ENCODE results near the gene GNG7. TPM values are rescaled to one million over a fixed set of nuclear protein-coding genes. Genes with fewer than 3 reads are reported as not detected.
"Not testable (repeated sequence)": the region's sequence is repeated elsewhere in the genome, so short reads cannot be mapped to it uniquely, and the experiment has no call there.

Gene GNG7
- total RNA-seq, 2 experiments from 2014 or later: 0.25 to 0.40 TPM

DNA sequence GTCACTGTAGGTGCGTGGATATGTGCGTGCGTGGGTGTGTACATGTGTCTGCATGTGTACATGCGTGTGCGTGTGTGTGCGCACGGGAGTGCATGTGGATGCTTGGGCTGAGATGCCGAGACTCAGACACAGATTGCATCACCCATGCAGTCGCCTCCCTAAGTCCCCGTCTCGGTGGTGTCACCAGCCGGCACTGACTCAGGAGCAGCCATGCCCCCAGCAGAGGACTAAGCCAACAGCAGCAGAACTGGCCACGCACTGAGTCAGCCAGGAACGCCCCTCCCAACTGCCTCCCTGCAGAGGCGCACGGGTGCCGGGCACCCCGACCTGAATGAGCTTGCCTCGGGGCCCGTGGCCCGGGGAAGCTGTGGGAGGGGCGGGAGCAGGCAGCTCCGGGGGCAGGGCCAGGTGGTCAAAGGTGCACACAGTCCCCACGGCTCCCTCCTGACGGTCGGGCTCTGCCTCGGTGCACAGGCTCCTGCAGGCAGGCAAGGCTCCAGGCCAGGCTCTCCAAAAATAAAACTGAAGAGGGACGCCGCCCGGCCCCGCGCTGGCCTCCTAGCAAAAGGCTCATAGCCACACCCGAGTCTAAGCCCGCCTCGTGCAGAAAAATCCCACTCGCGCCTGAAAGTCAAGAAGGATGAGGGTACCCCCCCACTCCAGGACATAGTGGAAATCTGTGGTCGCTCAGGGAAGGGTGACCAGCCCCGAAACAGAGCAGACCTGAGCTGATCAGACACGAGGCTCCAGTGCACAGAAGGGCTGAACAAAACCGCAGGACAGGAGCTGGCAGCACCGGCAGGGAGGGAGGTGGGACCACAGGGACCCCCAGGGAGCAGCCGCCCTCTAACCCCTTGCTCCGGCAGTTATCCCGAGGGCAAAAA, 177.4 kb downstream of the GNG7 start:
- DNase-seq: no peak
- Mint-ChIP-seq H3K27me3 (no peaks in the 10 kb centered on the region), H3K36me3 (ENCODE audit: low read depth) (no peaks in the 10 kb centered on the region), H3K4me1 (no peaks in the 10 kb centered on the region), H3K4me3 (no peak overlapping the region), H3K27ac (no peak overlapping the region), H3K9me3 (peaks cover 3% of the 10 kb centered on the region)
- POLR2A ChIA-PET: no interaction called here
- CTCF ChIA-PET: no interaction called here

DNA sequence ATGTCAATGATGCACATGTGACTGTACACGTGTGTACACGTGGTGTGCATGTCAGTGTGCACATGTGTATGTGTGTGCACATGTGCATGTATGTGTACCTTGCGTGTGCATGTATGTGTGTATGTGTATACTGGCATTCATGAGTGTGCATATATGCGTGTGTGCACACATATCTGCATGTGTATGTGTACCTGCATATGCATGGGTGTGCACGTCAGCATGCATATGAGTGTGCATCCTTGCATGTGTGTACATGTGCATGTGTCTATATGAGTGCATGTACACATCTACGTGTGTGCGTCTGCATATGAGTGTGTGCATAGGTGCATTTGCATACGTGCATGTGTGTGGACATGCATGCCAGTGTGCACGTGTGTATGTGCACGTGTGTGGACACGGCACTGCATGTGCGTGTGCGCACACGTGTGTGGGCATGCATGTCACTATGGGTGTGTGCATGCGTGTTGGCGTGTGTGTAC, 178.1 kb downstream of the GNG7 start:
- DNase-seq: no peak
- H3K27ac Mint-ChIP-seq: no peak overlapping the region
- H3K36me3 Mint-ChIP-seq (ENCODE audit: low read depth): no peaks in the 10 kb centered on the region
- POLR2A ChIA-PET: no interaction called here
- peaks cover 3% of the 10 kb centered on the region for H3K9me3 Mint-ChIP-seq
- H3K27me3 Mint-ChIP-seq: no peaks in the 10 kb centered on the region
- H3K4me3 Mint-ChIP-seq: no peak overlapping the region
- CTCF ChIA-PET: no interaction called here
- no peaks in the 10 kb centered on the region for H3K4me1 Mint-ChIP-seq

DNA sequence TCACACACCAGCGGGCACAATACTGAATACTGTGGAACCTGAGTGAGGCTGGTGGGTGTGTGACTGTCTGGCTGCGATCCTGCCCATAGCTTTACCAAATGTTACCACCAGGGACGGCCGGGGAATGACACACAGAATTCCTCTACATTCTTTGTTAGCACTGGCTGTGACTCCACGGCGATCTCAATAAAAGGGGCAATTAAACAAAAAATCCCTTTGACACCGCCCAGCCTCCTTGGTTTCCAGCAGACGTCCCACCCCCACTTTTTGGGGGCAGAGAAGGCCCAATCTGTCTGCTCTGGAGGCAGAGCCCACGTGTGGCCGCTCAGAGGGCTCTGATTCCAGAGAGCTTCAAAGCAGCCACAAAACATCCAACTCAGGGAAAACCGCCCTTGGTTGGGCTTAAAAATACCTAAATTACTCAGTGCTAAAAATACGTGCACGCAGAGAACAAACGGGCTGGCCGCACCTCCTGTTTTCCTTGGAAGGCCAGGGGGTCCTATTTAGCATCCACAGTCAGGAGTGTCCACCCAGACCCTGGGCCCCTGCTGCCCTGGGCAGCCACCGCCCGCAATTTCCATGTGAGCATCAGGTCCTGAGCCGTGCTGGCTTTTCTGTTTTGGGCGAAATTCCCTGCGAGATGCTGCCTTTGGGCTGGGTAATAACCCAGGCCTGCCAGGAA, 178.7 kb downstream of the GNG7 start:
- H3K36me3 Mint-ChIP-seq (ENCODE audit: low read depth): no peaks in the 10 kb centered on the region
- H3K27me3 Mint-ChIP-seq: no peaks in the 10 kb centered on the region
- no peak for DNase-seq
- ChIA-PET POLR2A (no interaction called here), CTCF (no interaction called here)
- no peak overlapping the region for H3K27ac Mint-ChIP-seq
- H3K9me3 Mint-ChIP-seq: peaks cover 3% of the 10 kb centered on the region
- no peaks in the 10 kb centered on the region for H3K4me1 Mint-ChIP-seq
- no peak overlapping the region for H3K4me3 Mint-ChIP-seq

DNA sequence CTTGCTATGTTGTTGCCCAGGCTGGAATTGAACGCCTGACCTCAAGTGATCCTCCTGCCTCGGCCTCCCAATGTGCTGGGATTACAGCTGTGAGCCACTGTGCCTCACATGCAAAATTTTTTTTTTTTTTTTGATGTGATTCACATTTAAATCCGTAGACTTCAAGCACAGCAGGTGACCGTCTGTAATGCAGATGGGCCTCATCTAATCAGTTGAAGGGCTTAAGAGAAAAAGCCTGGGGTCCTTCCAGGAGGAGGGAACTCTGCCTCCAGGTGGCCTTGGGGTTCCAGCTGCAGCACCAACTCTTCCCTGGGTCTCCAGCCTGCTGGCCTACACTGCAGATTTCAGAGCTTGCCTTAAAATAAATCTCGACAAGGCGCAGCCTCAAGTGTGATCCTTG, 183.0 kb downstream of the GNG7 start:
- H3K27me3 Mint-ChIP-seq: no peaks in the 10 kb centered on the region
- CTCF ChIA-PET: interaction anchor here (0.8 kb wide), 1 partner anchor 33 kb away, joined by 3 read pairs; no protein-coding TSS in a partner anchor
- H3K36me3 Mint-ChIP-seq (ENCODE audit: low read depth): no peaks in the 10 kb centered on the region
- H3K4me1 Mint-ChIP-seq: peaks cover 3% of the 10 kb centered on the region
- H3K9me3 Mint-ChIP-seq: peaks cover 3% of the 10 kb centered on the region
- H3K4me3 Mint-ChIP-seq: no peak overlapping the region
- POLR2A ChIA-PET: interaction anchor here (1.2 kb wide), 1 partner anchor 43 kb away, joined by 5 read pairs; the partner anchor contains the start of gene GADD45B
- H3K27ac Mint-ChIP-seq: no peak overlapping the region
- DNase-seq: no peak

DNA sequence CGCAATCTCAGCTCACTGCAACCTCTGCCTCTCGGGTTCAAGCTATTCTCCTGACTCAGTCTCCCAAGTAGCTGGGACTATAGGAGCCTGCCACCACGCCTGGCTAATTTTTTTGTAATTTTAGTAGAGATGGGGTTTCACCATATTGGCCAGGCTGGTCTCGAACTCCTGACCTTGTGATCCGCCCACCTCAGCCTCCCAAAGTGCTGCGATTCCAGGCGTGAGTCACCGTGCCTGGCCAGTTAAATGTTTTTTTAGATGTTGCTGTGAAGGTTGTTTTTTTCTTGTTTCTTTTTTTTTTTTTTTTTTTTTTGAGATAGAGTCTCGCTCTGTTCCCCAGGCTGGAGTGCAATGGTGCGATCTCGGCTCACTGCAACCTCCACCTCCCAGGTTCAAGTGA, 183.6 kb downstream of the GNG7 start:
- H3K36me3 Mint-ChIP-seq (ENCODE audit: low read depth); H3K27ac Mint-ChIP-seq; H3K4me1 Mint-ChIP-seq; CTCF ChIA-PET; H3K4me3 Mint-ChIP-seq; DNase-seq; H3K27me3 Mint-ChIP-seq; H3K9me3 Mint-ChIP-seq: not testable (repeated sequence)
- POLR2A ChIA-PET: interaction anchor here (2.7 kb wide), 1 partner anchor 43 kb away, joined by 8 read pairs; the partner anchor contains the start of gene GADD45B

DNA sequence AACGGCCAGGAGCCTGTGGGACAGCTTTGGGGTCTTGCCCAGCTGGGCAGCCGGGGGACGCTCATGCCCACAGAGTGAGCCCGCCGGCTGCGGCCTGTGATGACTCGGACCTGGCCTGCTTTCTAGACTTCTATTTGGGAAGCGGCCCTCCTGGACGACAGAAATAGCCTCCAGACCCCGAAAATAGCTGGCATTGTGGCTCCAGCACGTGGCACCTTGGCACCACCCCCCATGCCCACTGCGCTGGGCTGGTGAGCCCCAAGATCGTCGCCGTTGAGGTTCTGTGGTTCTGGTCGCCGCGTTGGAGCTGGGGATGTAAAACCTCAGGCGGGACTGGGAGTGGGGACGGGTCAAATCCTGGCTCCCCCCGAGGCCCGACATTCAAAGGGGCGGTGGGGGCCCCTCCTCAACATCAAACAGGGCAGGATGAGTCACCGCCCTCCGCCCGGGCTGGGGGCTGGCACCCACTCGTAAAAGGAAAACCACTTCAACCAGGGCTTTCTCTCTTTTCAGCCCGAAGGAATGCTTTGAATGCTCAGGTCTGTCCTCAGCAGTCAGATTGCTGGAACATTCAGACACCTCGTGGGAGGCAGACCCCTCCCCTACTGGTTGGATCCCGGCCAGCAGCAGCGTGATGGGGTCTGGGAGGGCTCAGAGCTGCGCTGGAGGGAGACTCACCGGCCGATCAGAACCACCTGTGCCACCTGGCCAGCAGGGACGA, 184.5 kb downstream of the GNG7 start:
- Mint-ChIP-seq H3K27ac (no peak overlapping the region), H3K27me3 (no peaks in the 10 kb centered on the region), H3K4me3 (no peak overlapping the region), H3K9me3 (no peaks in the 10 kb centered on the region), H3K36me3 (ENCODE audit: low read depth) (no peaks in the 10 kb centered on the region), H3K4me1 (peaks cover 3% of the 10 kb centered on the region)
- no peak for DNase-seq
- ChIA-PET POLR2A (interaction anchor here (2.7 kb wide), 1 partner anchor 42 kb away, joined by 8 read pairs; the partner anchor contains the start of gene GADD45B), CTCF (interaction anchor here (0.5 kb wide), 1 partner anchor 498 kb away, joined by 3 read pairs; no protein-coding TSS in a partner anchor)

DNA sequence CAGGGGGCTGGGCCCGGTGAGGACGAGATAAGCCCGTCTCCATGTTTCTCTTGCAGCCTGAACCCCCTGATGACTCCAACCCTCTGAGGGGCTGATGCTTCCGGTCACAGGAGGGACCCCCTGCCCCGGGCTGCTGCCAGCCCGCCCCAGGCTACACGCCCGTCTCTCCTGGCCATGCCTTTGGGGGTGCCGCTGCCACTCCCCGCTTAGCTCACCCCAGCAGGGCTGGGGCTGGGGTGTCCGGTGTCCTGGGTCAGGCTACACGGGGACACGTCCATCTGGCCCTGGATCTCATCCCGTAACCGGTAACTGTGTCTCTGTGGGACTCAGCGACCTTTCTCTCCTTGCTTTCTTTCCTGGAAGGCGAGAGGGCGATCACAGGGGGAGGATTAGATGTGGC, 185.8 kb downstream of the GNG7 start:
- Mint-ChIP-seq H3K9me3 (no peaks in the 10 kb centered on the region), H3K36me3 (ENCODE audit: low read depth) (no peaks in the 10 kb centered on the region), H3K4me3 (no peak overlapping the region), H3K27ac (no peak overlapping the region), H3K4me1 (peaks cover 3% of the 10 kb centered on the region), H3K27me3 (no peaks in the 10 kb centered on the region)
- CTCF ChIA-PET: no interaction called here
- POLR2A ChIA-PET: interaction anchor here (2.7 kb wide), 1 partner anchor 41 kb away, joined by 8 read pairs; the partner anchor contains the start of gene GADD45B
- no peak for DNase-seq

DNA sequence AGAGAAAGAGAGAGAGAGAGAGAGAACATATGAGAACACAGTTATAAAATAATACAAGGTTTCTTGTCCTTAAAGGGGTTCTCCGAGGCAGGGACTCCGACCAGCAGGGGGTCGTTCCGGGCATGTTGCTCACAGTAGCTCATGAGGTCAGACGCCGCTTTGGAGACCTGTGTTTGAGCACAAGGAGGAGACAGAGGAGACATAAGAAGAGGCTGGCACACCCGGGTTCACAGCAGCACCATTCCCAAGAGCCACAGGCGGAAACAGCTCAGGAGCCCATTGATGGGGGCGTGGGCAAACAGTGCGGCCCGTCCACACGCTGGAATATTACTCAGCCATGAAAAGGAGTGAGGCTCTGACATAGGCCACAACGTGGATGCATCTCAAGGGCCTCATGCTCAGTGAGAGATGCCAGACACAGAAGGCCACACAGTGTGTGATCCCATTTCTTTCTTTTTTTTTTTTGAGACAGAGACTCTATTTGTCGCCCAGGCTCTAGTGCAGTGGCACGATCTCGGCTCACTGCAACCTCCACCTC, 187.4 kb downstream of the GNG7 start:
- H3K36me3 Mint-ChIP-seq (ENCODE audit: low read depth): no peaks in the 10 kb centered on the region

DNA sequence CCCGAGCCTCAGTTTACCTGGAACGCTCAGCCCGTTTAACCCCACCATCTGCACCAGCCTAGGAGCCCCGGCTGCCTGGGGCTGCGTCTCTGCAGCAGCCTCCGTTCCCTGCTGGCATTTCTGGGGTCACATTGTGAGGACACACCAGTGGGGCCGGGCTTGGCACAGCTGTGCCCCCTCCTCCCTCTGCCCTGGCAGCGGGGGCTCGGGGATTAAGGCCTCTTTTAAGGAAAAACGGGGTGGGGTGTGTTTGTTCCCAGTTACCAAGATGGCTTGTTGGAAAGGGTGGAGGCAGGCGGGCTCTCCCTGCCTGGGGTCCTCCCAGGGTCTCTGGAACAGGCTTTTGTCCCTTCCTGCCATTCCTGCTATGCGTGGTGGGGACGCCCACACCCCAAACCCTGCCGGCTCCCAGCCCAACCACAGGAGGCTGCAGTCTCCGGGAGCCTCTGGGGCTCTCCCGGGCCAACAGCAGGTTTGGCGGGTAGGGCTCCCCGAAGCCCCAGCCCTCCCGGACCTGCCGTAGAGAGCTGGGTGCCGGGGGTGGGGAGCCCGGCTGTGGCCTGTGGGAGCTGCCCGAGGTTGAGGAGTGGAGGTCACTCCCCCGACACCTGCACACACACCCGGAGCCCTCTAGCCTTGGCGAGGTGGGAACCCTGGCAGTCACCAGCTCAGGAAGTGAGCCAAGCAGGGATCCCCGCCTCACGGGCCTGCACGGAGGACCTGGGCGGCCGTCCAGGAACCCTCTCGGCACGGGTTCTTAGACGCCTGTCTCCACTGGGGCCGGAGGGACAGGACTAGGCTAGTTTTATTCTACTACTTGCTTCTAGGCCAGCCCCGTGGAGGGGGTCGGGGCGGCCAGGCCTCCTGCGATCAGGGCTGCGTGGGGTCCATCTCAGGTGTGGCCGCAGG, 189.7 kb downstream of the GNG7 start:
- no peak overlapping the region for H3K27ac Mint-ChIP-seq
- H3K9me3 Mint-ChIP-seq: no peaks in the 10 kb centered on the region
- H3K4me1 Mint-ChIP-seq: peaks cover 7% of the 10 kb centered on the region
- no peak for DNase-seq
- H3K27me3 Mint-ChIP-seq: no peaks in the 10 kb centered on the region
- ChIA-PET POLR2A (interaction anchor here (1.3 to 1.5 kb wide), 2 partner anchors 18 to 36 kb away, joined by 4 to 5 read pairs; partner anchors contain the start of gene GADD45B), CTCF (no interaction called here)
- H3K36me3 Mint-ChIP-seq (ENCODE audit: low read depth): no peaks in the 10 kb centered on the region
- H3K4me3 Mint-ChIP-seq: no peak overlapping the region

More for the DNA sequence above, 187.4 kb downstream of the GNG7 start:
- no peak for DNase-seq
- ChIA-PET POLR2A (no interaction called here), CTCF (no interaction called here)
- Mint-ChIP-seq H3K4me1 (peaks cover 3% of the 10 kb centered on the region), H3K4me3 (no peak overlapping the region), H3K27ac (no peak overlapping the region), H3K27me3 (no peaks in the 10 kb centered on the region), H3K9me3 (no peaks in the 10 kb centered on the region)

DNA sequence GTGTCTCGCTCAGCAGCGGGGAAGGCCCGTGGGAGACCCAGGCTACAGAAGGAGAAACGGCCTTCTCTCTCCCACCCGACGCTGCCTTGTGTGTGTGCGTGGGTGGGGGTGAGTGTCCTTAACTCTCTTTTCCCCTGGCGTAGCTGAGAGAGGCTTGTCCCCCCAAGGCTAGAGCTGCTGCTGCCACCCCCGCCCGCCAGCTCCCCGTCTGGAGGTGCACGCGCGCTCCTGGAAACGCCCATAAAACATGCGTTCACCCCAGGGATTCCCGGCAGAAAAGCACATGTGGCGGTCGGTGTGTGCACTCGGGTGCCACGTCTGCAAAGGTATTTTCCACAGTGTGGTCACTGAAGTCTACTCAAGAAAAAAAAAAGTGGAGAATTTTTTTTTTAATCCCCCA, 190.5 kb downstream of the GNG7 start:
- H3K4me3 Mint-ChIP-seq: no peak overlapping the region
- CTCF ChIA-PET: no interaction called here
- H3K27me3 Mint-ChIP-seq: no peaks in the 10 kb centered on the region
- H3K36me3 Mint-ChIP-seq (ENCODE audit: low read depth): no peaks in the 10 kb centered on the region
- H3K9me3 Mint-ChIP-seq: no peaks in the 10 kb centered on the region
- DNase-seq: no peak
- no peak overlapping the region for H3K27ac Mint-ChIP-seq
- POLR2A ChIA-PET: interaction anchor here (1.3 to 1.5 kb wide), 2 partner anchors 17 to 35 kb away, joined by 4 to 5 read pairs; partner anchors contain the start of gene GADD45B
- H3K4me1 Mint-ChIP-seq: peaks cover 14% of the 10 kb centered on the region

DNA sequence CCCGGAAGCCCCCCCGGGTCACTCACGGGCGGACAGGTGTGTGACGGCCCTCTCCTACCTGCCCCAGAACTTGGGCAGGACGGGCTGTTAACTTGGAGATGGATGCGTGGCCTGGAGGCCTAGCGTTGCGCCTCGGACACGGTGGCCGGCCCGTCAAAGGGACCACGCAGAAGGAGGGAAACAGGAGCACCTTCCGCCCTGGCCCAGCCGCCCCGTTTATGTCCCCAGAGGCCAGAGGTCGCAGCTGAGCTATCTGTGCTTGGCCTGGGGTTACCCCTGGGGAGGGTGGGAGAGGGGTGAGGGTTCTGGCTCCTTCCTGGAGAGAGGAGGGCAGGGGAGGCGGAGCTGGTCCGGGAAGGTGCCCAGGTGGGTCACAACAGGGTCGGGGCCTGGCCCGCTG, 190.9 kb downstream of the GNG7 start:
- no peak for DNase-seq
- Mint-ChIP-seq H3K9me3 (no peaks in the 10 kb centered on the region), H3K4me1 (peaks cover 16% of the 10 kb centered on the region), H3K36me3 (ENCODE audit: low read depth) (no peaks in the 10 kb centered on the region), H3K4me3 (no peak overlapping the region), H3K27ac (no peak overlapping the region), H3K27me3 (no peaks in the 10 kb centered on the region)
- ChIA-PET CTCF (no interaction called here), POLR2A (interaction anchor here (1.3 to 1.5 kb wide), 2 partner anchors 17 to 35 kb away, joined by 4 to 5 read pairs; partner anchors contain the start of gene GADD45B)

DNA sequence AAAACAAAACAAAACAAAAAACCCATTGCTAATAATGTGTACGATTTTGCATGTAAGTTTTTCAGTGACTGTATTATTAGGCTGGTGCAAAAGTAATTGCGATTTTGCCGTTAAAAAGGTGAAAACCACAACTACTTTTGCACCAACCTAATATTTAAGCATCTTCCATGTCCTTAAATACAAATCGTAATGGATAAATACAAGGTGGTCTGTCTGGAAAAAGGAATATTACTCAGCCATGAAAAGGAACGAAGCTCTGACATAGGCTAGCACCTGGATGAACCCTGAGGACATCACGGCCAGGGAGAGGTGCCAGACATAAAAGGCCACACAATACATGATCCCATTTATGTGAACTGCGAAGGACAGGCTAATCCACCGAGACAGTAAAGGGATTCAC, 193.4 kb downstream of the GNG7 start:
- no peaks in the 10 kb centered on the region for H3K9me3 Mint-ChIP-seq
- H3K36me3 Mint-ChIP-seq (ENCODE audit: low read depth): no peaks in the 10 kb centered on the region
- peaks cover 22% of the 10 kb centered on the region for H3K4me1 Mint-ChIP-seq
- no peak for DNase-seq
- H3K27ac Mint-ChIP-seq: no peak overlapping the region
- no peak overlapping the region for H3K4me3 Mint-ChIP-seq
- no peaks in the 10 kb centered on the region for H3K27me3 Mint-ChIP-seq
- CTCF ChIA-PET: no interaction called here
- POLR2A ChIA-PET: interaction anchor here (1.1 to 1.5 kb wide), 3 partner anchors 31 to 102 kb away, joined by 3 to 8 read pairs (median 4); no protein-coding TSS in a partner anchor
